GM19240 (cell line): ENCODE measurements around the gene TNIP1.

Source experiments
- DNase-seq: peaks from one replicate; pipeline ENCODE4 v3.0.0; 2011; ENCODE audit warnings: low spot score; ENCODE audit not compliant: insufficient read length

The TNIP1 gene

DNA sequence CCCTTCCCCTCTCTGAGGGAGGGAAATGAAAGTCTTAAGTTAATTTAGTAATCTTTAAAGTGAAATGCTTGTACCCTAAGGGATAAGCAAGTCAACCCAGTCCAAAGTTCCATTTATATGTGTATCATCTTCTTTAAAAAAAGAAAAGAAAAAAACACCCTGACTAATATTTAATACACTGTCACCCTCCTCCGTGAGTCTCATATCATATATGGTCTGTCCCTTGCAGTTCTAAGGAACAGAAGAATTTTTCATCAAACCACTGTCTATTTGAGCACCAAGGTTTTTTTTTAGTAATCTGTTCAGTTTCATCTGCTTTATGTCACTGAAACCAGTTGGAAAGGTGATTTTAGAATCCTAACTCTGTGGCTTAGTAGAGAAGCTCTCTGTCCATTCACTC lies 15.2 kb downstream of the TNIP1 start:
- DNase-seq: no peak

GRCh38 chr5:151064916-151065499 lies 15.8 kb downstream of the TNIP1 start:
- no peak for DNase-seq

- DNase-seq: no peak
Observed at GRCh38 chr5:151063142-151063989, 17.5 kb downstream of the TNIP1 start.

DNA sequence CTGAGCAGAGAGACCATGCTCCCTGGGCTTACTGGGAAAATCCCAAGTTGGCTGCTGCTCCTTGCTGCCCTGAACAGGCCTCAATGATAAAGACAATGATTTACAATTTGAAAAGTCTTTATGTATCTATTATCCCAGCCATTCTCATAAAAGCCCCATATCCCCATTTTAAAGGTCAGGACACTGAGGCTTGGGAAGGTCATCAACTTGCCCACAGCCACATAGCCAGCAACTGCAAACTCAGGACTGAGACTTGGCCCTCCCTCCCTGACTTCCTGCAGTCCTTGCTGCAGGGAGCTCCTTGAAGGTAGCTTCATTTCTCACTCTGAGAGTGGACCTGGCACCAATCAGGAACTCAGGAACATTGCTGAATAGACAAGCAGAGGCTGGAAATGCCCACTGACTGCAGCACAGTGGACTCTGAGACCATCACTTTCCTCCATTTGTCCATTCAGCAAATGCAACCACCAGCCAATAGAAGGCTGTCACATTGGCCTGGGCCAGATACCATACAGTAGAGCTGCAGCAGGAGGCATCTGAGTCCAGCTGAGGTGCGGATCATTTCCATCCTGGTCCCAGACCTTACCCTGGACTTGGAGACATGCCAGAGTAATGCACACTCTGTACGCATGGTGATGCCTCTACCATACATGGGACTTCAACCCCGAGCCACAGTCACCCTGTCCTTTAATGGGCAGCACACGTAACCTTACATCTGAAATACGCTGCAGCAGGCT lies 18.3 kb downstream of the TNIP1 start:
- DNase-seq: no peak

DNA sequence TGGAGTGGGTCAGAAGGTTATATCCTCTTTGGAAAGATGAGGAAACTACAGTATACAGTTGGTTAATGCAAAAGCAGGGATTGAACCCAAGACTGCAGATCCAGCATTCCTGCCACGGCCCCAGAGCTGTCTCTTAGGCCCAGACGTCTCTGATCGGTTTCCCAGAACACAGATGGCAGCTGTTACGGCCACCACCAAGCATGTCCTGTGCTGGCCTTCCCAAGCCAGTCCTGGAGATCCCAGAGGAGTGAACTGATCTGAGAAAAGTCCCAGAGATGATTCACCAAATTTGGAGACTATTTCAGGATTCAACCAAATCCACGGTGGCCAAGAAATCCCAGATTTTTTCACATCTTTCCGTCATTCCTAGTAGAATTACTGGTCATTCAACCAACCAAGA lies 20.1 kb downstream of the TNIP1 start:
- no peak for DNase-seq

- DNase-seq: no peak
Observed at GRCh38 chr5:151058891-151059489, 21.8 kb downstream of the TNIP1 start.

GRCh38 chr5:151058301-151058700 lies 22.5 kb downstream of the TNIP1 start:
- DNase-seq: no peak

DNA sequence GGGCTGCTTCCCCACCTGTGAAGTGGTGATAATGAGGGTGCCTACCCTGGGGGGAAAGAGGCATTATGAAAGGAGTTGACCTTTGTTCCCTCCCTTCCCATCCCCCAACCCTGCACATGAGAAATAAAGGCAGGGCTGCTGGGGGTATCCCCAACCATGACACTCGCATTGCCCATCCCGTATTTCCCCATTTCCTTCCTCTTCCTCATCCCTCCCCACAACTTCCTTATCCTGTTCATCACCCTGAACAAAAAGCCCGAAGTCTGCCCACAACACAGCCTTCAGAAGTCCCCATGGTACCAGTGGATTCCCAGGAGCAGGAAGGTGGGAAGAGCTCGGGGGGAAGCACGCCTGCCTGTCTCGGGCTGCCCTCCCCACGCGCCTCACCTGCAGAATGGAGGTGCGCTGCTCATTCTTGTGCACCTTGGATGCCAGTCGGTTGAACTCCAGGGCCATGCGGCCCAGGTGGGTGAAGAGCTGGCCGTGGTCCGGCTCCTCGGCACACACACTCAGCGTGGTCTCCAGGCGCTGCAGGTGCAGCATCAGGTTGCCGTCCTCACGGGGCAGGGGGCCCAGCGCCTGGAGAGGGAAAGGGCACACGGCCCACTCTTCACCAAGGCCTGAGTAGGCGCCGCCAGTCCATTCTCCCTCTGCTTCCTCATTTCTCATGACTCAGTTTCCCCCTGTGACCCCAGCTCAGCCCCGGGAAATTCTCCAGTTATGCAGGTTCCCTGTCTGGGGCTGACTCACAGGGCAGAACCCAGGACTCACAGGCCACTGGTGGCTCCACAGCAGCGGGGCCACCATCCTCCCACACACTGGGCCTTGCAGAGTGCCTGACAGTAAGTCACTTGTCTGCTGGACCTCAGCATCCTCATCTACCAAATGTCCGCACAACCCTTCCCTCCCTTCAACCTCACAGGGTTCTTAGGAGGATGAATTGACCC lies 24.2 kb downstream of the TNIP1 start:
- no peak for DNase-seq

DNA sequence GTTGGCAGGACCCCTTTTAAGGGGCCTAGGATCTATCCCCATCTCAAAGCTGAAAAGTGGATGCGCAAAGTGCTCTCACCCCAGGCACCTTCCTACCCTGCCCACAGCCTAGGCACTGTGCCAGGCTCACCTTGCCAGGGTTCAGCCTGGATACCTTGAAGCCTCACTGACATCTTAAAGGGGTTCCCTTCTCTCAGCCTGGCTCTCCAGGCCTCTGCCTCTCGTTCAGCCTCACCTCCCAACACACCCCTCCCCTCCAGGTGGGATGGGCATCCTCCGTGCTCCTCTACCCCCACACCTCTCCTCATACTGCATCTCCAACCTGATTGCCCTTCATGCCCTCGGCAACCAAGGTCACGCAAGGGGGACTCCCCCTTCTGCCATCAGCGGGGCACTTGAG lies 25.5 kb downstream of the TNIP1 start:
- DNase-seq: no peak

DNA sequence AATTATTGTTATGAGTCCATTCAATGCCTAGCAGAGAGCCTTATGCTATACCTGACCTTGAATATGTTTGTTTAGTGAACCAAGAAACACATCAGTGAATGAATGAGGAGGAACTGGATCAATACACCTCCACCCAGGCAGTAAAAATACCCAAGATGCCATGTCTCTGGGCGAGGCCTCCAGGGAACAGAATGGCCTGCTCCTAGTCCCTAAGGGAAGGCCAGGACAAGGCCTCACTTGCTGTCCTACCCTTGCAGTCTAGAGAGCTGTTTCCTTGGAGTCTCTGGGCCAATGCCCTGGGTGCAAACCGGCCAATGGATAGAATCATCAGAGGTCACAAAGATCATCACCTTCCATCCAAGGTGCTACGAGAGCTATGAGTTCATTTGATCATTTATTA lies 26.1 kb downstream of the TNIP1 start:
- DNase-seq: no peak

DNA sequence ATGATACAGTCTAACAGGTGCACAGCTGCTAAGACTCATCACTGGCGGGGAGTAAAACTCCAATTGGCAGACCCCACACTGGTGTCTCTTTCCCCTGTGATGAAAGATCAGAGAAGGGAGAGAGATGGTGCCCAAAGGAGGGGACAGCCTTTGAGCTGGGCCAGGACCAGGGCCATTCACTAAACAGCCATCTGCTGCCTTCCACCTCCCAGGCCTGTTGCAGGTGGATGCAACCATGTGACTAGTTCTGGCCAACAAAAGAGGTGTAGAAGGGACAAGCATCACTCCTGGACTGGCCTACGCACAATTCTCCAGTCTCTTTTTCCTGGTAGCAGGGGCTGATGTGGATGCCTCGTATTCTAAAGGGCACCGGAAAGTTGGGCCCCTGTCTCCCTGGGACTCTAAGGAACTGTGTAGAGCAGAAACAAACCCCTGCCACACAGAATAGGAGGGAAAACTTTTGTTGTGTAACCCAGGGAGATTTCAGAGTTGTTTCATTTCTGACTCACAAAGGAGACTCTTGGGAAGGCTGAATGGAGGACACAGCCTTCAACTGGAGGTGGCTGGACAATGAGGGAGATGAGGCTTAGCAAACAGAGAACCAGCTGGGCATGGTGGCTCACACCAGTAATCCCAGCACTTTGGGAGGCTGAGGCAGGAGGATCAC lies 26.9 kb downstream of the TNIP1 start:
- DNase-seq: no peak

GRCh38 chr5:151052836-151053235 lies 28.0 kb downstream of the TNIP1 start:
- DNase-seq: no peak

DNA sequence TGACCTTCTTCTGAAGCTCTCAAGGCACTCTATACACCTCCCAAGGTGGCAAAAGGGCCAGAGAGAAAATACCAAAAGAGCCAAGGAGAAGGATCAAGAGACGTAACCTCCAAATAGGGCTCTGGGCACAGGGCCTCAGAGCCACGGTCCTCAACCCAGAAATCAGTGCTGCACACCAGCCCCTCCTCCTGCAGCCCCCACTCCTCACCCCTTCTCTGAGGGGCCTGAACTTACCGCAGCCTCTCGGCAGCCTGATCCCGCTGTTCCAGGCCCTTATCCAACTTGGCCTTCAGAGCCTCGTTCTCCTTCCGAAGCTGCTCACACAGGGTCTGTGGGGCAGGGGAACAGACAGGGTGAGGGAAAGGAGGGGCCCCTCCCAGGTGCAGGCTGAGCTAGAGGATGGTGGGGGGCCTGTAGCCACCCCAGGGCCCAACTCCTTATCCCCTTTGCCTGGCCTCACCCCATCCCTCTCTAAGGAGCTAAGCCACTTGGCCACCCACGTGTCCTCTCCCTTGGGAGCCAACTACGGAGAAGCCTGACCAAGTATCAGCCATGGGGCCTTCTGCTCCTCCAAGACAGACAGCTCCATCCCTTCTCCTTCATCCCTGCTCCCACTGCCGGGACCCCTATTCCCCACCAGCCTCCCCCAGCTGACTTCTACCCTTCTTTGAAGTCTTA lies 28.8 kb downstream of the TNIP1 start:
- no peak for DNase-seq

DNA sequence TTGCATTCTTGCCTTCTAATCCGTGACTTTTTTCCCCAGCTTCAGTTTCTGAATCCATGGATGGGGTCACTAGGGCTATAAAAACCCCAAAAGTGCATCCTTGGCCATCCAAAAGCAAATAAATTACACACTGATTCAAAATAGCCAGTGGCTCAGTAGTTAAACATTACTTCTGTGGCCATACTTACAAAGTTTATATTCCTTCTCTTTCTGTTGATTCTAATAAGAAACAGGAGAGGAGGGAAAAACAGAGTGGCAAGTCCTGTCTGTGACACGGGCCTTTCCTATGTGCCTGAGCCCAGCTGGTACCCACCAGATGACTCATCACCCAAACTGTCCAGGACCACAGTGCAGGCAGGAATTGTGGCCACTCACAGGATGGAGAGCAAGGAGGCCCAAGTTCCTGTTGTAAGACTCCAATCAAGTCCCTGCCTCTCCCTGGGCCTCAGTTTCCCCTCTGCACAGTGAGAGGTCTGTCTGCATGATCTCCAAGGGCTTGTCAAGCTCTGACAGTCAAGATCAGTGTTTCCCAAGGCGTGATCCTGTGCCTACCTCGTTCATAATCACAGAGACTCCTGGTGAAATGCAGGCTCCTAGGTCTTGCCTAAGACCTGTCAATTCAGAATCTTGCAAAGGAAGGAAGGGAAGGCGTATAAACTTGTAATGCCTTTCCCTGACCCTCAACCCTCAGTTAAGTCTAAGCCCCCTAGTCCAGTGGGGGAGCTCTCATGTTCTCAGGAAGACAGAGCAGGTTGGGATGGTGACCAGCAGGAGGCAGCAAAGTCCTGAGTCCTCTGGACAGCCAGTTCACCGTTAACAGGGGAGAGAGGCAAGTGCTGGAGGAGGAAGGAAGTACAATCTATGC lies 29.5 kb downstream of the TNIP1 start:
- peak; percentile 74 for DNase-seq

- DNase-seq: no peak
Observed at GRCh38 chr5:151048526-151048925, 32.3 kb downstream of the TNIP1 start.

GRCh38 chr5:151047814-151048425 lies 32.9 kb downstream of the TNIP1 start:
- DNase-seq: no peak

DNA sequence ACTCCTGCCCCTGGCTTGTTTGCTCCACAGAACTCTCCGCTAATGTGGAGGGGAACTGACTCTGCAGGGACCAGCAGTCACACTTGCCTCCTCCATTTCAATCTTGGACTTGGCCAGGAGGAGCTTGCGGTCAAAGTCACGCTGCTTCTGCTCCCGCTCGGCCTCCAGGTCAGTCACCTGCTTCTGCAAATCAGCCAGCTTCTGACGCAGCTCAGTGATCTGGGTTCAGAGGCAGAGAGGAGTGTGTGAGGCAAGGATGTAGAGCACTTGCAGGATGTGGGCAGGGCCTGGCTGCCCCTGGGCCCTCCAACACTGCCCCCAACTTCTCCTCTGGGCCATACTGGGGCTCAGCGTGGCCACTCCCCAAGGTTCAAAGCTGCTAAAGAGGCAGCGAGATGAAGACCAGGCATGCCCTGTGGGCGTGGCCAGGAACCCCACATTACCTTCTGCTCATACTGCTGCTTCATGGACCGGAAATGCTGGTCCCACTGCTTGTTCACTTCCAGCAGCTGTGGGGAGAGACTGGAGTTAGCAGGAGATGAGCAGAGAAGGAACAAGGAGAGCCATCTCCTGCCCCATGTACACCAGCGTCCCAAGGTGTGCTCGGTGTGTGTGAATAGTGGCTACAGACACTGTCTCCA lies 38.3 kb downstream of the TNIP1 start:
- no peak for DNase-seq
